Effector memory CD8-positive, alpha-beta T cell (primary cell): ENCODE measurements around the gene CHD2.
"Not testable (repeated sequence)": the region's sequence is repeated elsewhere in the genome, so short reads cannot be mapped to it uniquely, and the experiment has no call there.

Source experiments
- ATAC-seq: fragments of 150-1000 bp; cut with Tn5 transposase; replicated peaks from 2 replicates; pipeline ENCODE4 v1.10.0; 2021; ENCODE audit warnings: mild to moderate bottlenecking, moderate library complexity
- DNase-seq, 3 experiments: peaks; one replicate each; pipeline ENCODE4 v3.0.0; 2021
- H3K27ac Mint-ChIP-seq, 2 donors: one replicate each; pipeline ENCODE4 v1.8.0; 2022; ENCODE audit warnings: mild to moderate bottlenecking in 2 of 2, mixed read lengths in 2 of 2, moderate library complexity in 2 of 2
- H3K27me3 Mint-ChIP-seq, 2 donors: one replicate each; pipeline ENCODE4 v1.8.0; 2022; ENCODE audit warnings: mixed read lengths in 2 of 2
- H3K36me3 Mint-ChIP-seq: one replicate; pipeline ENCODE4 v1.8.0; 2022; ENCODE audit warnings: mild to moderate bottlenecking, moderate library complexity, mixed read lengths; ENCODE audit not compliant: insufficient read depth
- H3K4me1 Mint-ChIP-seq, 2 donors: one replicate each; pipeline ENCODE4 v1.8.0; 2022; ENCODE audit warnings: low read depth in 2 of 2, mixed read lengths in 2 of 2
- H3K4me3 Mint-ChIP-seq, 2 donors: one replicate each; pipeline ENCODE4 v1.8.0; 2022; ENCODE audit warnings: mild to moderate bottlenecking in 2 of 2, mixed read lengths in 2 of 2, moderate library complexity in 2 of 2
- H3K9me3 Mint-ChIP-seq, 2 donors: one replicate each; pipeline ENCODE4 v1.8.0; 2022; ENCODE audit warnings: mixed read lengths in 2 of 2

The CHD2 gene

GRCh38 chr15:92917598-92918407 lies 17.7 kb downstream of the CHD2 start:
- Mint-ChIP-seq H3K27me3 (no peaks in the 10 kb centered on the region), H3K4me3 (peak overlapping the region; percentile 56 to 74), H3K36me3 (peaks cover 59% of the 10 kb centered on the region), H3K4me1 (peaks cover 61 to 78% of the 10 kb centered on the region in 2 donors), H3K27ac (peak overlapping the region; percentile 99), H3K9me3 (no peaks in the 10 kb centered on the region)
- DNase-seq, result peak; percentile 88 to 94 (median 92)
- peak; percentile 47 for ATAC-seq

GRCh38 chr15:92918881-92919280 lies 18.8 kb downstream of the CHD2 start:
- not testable (repeated sequence) for DNase-seq, H3K27me3 Mint-ChIP-seq, ATAC-seq, H3K27ac Mint-ChIP-seq, H3K4me3 Mint-ChIP-seq, H3K9me3 Mint-ChIP-seq
- Mint-ChIP-seq H3K36me3 (peaks cover 65% of the 10 kb centered on the region), H3K4me1 (peaks cover 61 to 78% of the 10 kb centered on the region in 2 donors)

GRCh38 chr15:92920595-92921161 lies 20.6 kb downstream of the CHD2 start:
- peaks cover 71% of the 10 kb centered on the region for H3K36me3 Mint-ChIP-seq
- H3K9me3 Mint-ChIP-seq, result no peaks in the 10 kb centered on the region
- H3K4me3 Mint-ChIP-seq, result peak overlapping the region in 1 of 2 donors; percentile 20
- peaks cover 57 to 73% of the 10 kb centered on the region in 2 donors for H3K4me1 Mint-ChIP-seq
- no peaks in the 10 kb centered on the region for H3K27me3 Mint-ChIP-seq
- H3K27ac Mint-ChIP-seq, result peak overlapping the region; percentile 88
- ATAC-seq (no peak), DNase-seq (no peak)

- ATAC-seq (peak; percentile 21), DNase-seq (no peak)
- Mint-ChIP-seq H3K9me3 (no peaks in the 10 kb centered on the region), H3K36me3 (peaks cover 71% of the 10 kb centered on the region), H3K4me1 (peaks cover 52 to 73% of the 10 kb centered on the region in 2 donors), H3K27ac (peak overlapping the region; percentile 88), H3K4me3 (peak overlapping the region in 1 of 2 donors; percentile 40), H3K27me3 (no peaks in the 10 kb centered on the region)
Measured at GRCh38 chr15:92921215-92922131, 21.3 kb downstream of the CHD2 start.

DNA sequence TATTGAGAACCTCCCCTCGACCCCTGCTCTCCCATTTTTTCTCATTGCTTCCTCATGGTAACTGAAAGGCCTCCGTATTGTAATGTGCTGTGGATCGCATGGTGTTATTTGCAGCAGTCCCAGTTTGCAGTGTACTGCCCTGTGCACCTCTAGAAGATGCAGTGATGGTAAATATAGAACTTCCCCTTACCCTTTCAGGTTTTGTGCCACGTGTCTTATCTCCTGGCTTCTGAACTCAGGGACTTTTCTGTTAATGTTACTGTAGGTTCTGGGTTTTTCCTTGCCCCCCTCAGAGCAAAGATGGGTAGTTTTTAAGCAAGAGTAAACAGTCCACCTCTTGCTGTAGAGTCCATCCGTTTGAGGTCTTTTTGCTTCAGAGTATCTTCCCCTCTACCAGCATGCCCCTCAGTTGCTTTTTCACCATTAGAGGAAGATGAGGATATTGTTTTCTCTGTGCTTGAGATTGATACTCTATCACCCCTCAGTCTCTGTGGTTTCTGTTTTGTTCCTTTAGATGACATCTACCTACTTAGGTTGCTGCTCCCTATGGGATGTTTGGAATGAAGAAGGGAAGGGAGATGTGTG lies 22.4 kb downstream of the CHD2 start:
- Mint-ChIP-seq H3K4me1 (peaks cover 51 to 74% of the 10 kb centered on the region in 2 donors), H3K36me3 (peaks cover 72% of the 10 kb centered on the region), H3K27me3 (no peaks in the 10 kb centered on the region), H3K27ac (peak overlapping the region; percentile 88), H3K9me3 (no peaks in the 10 kb centered on the region), H3K4me3 (peak overlapping the region; percentile 5 to 40)
- ATAC-seq (peak; percentile 35), DNase-seq (no peak)

GRCh38 chr15:92924216-92924615 lies 24.1 kb downstream of the CHD2 start:
- Mint-ChIP-seq H3K4me3 (peak overlapping the region in 1 of 2 donors; percentile 11), H3K4me1 (peaks cover 52 to 71% of the 10 kb centered on the region in 2 donors), H3K36me3 (peaks cover 78% of the 10 kb centered on the region), H3K27ac (peak overlapping the region; percentile 88), H3K9me3 (no peaks in the 10 kb centered on the region), H3K27me3 (no peaks in the 10 kb centered on the region)
- ATAC-seq (no peak), DNase-seq (no peak)

DNA sequence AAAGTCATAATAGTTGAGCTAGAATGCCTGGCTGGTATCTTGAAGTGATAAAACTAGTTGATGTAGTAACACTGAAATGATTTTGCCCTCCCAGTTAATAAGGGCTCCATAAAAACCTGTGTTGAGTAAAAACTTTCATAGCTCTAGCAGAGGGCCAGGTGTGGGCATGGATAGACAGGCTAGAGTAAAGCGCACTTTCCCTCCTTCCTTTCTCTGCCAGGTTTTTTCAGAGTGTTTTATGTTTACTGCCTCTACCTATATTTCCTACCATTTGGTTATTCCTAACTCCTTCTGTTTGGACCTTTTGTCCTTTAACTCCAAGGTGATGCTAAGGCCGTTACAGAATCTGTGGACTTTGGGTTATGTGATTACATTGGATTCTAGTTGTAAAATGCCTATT lies 25.3 kb downstream of the CHD2 start:
- no peaks in the 10 kb centered on the region for H3K27me3 Mint-ChIP-seq
- H3K36me3 Mint-ChIP-seq, result peaks cover 82% of the 10 kb centered on the region
- H3K4me1 Mint-ChIP-seq, result peaks cover 51 to 68% of the 10 kb centered on the region in 2 donors
- H3K9me3 Mint-ChIP-seq, result no peaks in the 10 kb centered on the region
- no peak overlapping the region for H3K4me3 Mint-ChIP-seq
- DNase-seq, result no peak
- H3K27ac Mint-ChIP-seq, result peak overlapping the region; percentile 85 to 88
- no peak for ATAC-seq

DNA sequence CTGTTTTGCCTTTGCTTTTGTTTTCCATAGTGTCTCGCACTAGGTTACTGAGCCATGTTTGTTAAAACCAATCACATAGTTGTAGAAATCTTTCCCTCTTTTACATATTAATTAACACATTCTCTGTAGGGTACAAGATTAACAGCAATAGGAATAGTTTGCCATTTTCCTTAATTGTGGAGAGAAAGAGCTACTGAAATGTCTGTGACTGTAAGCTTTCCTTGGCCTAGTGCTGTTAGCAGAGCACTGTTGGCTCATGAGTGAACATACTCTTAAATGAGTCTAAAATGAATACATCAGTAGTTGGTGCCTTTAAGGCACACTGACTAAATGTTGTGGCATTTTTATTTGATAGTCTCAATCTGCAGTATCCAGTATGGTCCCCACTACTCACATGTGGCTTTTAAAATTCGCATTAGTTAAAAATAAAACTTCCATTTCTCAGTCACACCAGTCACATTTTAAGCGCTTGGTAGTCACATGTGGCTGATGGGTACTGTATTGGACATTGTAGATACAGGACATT lies 28.2 kb downstream of the CHD2 start:
- peaks cover 100% of the 10 kb centered on the region for H3K36me3 Mint-ChIP-seq
- peak overlapping the region; percentile 85 to 88 for H3K27ac Mint-ChIP-seq
- H3K4me1 Mint-ChIP-seq, result peaks cover 30 to 40% of the 10 kb centered on the region in 2 donors
- no peak overlapping the region for H3K4me3 Mint-ChIP-seq
- no peaks in the 10 kb centered on the region for H3K9me3 Mint-ChIP-seq
- ATAC-seq (no peak), DNase-seq (no peak)
- no peaks in the 10 kb centered on the region for H3K27me3 Mint-ChIP-seq

DNA sequence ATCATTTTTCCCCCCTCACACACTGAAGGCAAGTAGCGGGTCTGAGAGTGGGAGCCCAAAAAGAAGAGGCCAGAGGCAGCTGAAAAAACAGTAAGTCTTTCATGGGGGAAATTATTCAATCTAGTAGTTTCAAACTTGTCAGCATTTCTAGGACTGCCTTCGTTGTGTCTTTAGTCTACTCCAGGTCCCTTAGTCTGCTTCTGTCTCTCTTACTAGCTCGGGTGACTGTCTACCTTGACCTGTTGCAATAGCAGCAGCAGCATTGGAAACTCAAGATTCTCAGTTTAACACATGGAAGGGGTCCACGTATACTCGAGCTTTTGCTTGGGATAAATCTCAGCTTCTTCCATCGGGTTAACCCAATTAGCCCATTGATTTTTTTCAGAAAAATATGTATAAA lies 28.9 kb downstream of the CHD2 start:
- DNase-seq, result no peak
- Mint-ChIP-seq H3K36me3 (peaks cover 100% of the 10 kb centered on the region), H3K4me1 (peaks cover 30 to 40% of the 10 kb centered on the region in 2 donors), H3K9me3 (no peaks in the 10 kb centered on the region), H3K27me3 (no peaks in the 10 kb centered on the region), H3K27ac (peak overlapping the region; percentile 85 to 88), H3K4me3 (no peak overlapping the region)
- ATAC-seq, result no peak

- DNase-seq (no peak), ATAC-seq (no peak)
- no peak overlapping the region for H3K27ac Mint-ChIP-seq
- no peak overlapping the region for H3K4me3 Mint-ChIP-seq
- H3K27me3 Mint-ChIP-seq, result no peaks in the 10 kb centered on the region
- peaks cover 100% of the 10 kb centered on the region for H3K36me3 Mint-ChIP-seq
- no peaks in the 10 kb centered on the region for H3K9me3 Mint-ChIP-seq
- peaks cover 28 to 38% of the 10 kb centered on the region in 2 donors for H3K4me1 Mint-ChIP-seq
Measured at GRCh38 chr15:92930054-92930621, 30.0 kb downstream of the CHD2 start.

DNA sequence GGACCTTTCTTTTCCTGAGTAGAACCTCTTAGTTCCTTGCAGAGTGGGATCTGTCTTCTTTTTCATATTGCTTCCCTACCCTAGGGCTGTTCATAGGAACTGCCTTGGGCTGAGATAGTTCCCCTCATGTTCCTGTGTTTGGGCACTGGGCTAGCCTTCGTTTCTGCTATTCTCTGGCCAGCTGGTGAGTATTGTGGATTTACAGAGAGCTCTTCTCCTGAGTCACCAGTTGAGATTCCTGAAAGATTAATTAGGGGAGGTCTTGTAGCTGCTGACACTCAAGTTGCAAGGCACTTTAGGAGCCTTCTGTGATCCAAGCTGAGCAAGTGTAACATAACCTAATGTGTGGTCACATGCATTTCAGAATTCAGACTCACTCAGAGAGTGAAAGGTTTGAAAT lies 30.7 kb downstream of the CHD2 start:
- H3K27ac Mint-ChIP-seq, result no peak overlapping the region
- H3K27me3 Mint-ChIP-seq, result no peaks in the 10 kb centered on the region
- DNase-seq (no peak), ATAC-seq (no peak)
- H3K4me1 Mint-ChIP-seq, result peaks cover 30 to 40% of the 10 kb centered on the region in 2 donors
- peaks cover 97% of the 10 kb centered on the region for H3K36me3 Mint-ChIP-seq
- no peak overlapping the region for H3K4me3 Mint-ChIP-seq
- H3K9me3 Mint-ChIP-seq, result no peaks in the 10 kb centered on the region

DNA sequence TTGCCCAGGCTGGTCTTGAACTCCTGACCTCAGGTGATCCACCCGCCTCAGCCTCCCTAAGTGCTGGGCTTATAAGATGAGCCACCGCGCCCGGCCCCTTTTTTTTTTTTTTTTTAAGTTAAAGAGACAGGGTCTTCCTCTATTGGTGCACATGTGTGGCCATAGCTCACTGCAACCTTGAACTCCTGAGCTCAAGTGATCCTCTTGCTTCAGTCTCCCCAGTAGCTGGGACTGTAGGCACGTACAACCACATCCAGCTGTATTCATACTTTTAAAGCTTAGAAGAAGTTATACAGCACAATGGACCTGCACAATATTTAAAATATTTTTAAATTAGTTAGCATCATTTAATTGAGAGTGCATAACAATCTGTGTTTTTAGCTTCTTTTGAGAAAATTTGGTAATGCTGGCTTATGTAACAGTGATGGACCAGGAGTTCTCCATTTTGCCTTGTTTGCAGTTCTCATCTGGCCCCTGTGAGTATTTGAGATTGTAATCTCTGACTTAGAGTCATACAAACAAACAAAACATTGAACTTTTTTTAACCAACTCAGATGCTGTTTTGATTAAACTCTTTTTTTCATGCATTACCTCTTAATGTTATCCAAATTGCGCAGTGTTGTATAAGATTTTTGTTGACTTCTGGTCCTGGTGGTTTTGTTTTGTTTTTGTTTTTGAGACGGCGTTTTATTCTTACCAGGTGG lies 33.0 kb downstream of the CHD2 start:
- Mint-ChIP-seq H3K36me3 (peaks cover 97% of the 10 kb centered on the region), H3K4me3 (no peak overlapping the region), H3K27ac (peak overlapping the region; percentile 33 to 67), H3K9me3 (no peaks in the 10 kb centered on the region), H3K4me1 (peaks cover 27 to 40% of the 10 kb centered on the region in 2 donors), H3K27me3 (no peaks in the 10 kb centered on the region)
- DNase-seq, result no peak
- ATAC-seq, result no peak
